A673 (cell line): Measurements from ENCODE around the gene SUPT5H. TPM values are rescaled to one million over a fixed set of nuclear protein-coding genes. Genes with fewer than 3 reads are reported as not detected.

ENCODE experiments used
- BruUV-seq: library from RNA; stranded (reverse); fragments of 400-500 nt; replicated peaks from 2 replicates; lab custom pipeline; 2021; lab: Mats Ljungman, UMichigan
- CTCF ChIA-PET: fragments of 300-600 bp; sonication (Branson Sonifier 250); formaldehyde crosslinking; loops from one replicate; lab custom pipeline; 2022; ENCODE audit warnings: antibody characterized with exemption; lab: Charles Lee
- POLR2A ChIA-PET: fragments of 300-600 bp; sonication (Branson Sonifier 250); formaldehyde crosslinking; loops from one replicate; lab custom pipeline; 2022; ENCODE audit warnings: antibody characterized with exemption; ENCODE audit not compliant: low non-redundant PET; lab: Charles Lee
- DNase-seq: peaks from one replicate; pipeline ENCODE4 v3.0.0-alpha.2; 2015; ENCODE audit warnings: low spot score
- H3K27ac ChIP-seq: fragments of 200-600 bp; sonication (generic); 2 replicates; pipeline ENCODE4 v1.5.1; 2016; ENCODE audit warnings: mixed run types, low read depth, mild to moderate bottlenecking, mixed read lengths, antibody characterized with exemption, low read length; ENCODE audit not compliant: poor library complexity, severe bottlenecking
- H3K27me3 ChIP-seq: fragments of 200-600 bp; sonication (generic); replicated peaks from 2 replicates; pipeline ENCODE4 v1.6.1; 2017; ENCODE audit warnings: mixed run types, low read depth, mild to moderate bottlenecking, mixed read lengths, antibody characterized with exemption, low read length; ENCODE audit not compliant: insufficient read depth, poor library complexity
- H3K36me3 ChIP-seq: fragments of 200-600 bp; sonication (generic); 2 replicates; pipeline ENCODE4 v1.6.1; 2016; ENCODE audit warnings: mixed run types, mild to moderate bottlenecking, mixed read lengths, antibody characterized with exemption, low read length; ENCODE audit not compliant: insufficient read depth, poor library complexity, severe bottlenecking
- H3K4me1 ChIP-seq: fragments of 200-600 bp; sonication (generic); 2 replicates; pipeline ENCODE4 v1.6.1; 2017; ENCODE audit warnings: mixed run types, mild to moderate bottlenecking, mixed read lengths, antibody characterized with exemption, low read length; ENCODE audit not compliant: insufficient read depth, poor library complexity, severe bottlenecking
- H3K4me3 ChIP-seq: fragments of 200-600 bp; sonication (generic); 2 replicates; pipeline ENCODE4 v1.5.1; 2016; ENCODE audit warnings: low read depth, mixed run types, mild to moderate bottlenecking, mixed read lengths, low read length; ENCODE audit not compliant: poor library complexity, severe bottlenecking
- H3K9me3 ChIP-seq: fragments of 200-600 bp; sonication (generic); 2 replicates; pipeline ENCODE4 v1.6.1; 2016; ENCODE audit warnings: mixed run types, low read depth, mild to moderate bottlenecking, mixed read lengths, antibody characterized with exemption, low read length; ENCODE audit not compliant: poor library complexity, severe bottlenecking
- EZH2 ChIP-seq: fragments of 200-600 bp; sonication (generic); IDR thresholded peaks from 2 replicates; pipeline ENCODE4 v1.6.1; 2017; ENCODE audit warnings: borderline replicate concordance, low read depth, mild to moderate bottlenecking, mixed read lengths, antibody characterized with exemption, low read length; ENCODE audit not compliant: poor library complexity, severe bottlenecking
- intact Hi-C: fragments of 100-400 bp; cut with micrococcal nuclease; formaldehyde crosslinking; loops from one replicate; pipeline ENCODE4 v1.10.0; 2022; ENCODE audit not compliant: unreplicated experiment
- total RNA-seq: library from RNA; stranded (reverse); gene quantifications from 2 replicates; pipeline ENCODE4 v1.2.3, GENCODE V29; 2021
- TF ChIP-seq, protein P1 (sequence below): fragments of 300-800, 200-600 bp; sonication (generic); conservative IDR thresholded peaks from 2 replicates; pipeline ENCODE4 v1.5.1; 2017; ENCODE audit warnings: low read depth, mild to moderate bottlenecking, antibody characterized with exemption, low read length, moderate library complexity, mixed read lengths

Gene SUPT5H
- total RNA-seq, 1 experiment from 2014 or later: 169 TPM

DNA sequence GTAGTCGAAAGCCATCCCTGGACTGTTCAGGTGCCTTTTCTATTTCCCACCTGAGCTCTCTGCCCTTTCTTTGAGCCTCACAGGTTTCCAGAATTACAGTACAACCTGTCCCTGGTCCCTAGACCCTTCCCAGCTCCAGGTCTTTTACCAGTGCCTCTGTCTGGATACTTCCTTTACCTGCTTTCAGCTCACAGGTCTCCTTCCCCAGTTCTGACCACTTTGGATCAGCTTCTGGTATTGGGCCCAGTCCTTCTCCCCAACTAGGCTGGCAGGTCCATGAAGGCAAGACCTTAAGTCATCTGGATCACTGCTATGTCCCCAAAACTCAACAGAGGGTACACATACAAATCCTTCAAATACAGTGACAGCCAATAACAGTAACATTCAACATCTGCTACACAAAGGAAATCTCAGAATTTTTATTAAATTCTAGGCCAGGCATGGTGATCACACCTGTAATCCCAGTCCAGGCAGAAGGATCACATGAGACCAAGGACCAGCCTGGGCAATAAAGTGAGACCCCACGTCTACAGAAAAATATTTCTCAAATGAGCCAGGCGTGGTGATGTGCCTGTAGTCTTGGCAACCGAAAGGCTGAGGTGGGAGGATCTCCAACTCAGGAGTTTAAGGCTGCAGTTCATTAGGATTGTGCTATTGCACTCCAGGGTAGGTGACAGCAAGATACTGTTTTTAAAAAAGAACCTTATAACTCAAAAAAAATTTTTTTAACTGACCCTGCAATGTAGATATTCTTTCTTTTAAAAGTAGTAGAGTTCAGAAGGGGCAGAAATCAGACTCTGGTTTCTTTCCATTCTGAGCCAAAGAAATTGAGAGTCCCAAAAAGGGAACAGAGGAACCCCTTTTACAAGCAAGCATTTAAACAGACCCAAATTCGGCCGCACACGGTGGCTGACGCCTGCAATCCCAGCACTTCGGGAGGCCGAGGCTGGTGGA lies 11.0 kb upstream of the SUPT5H start:
- no peaks in the 10 kb centered on the region for H3K9me3 ChIP-seq
- H3K4me1 ChIP-seq: peaks cover 12% of the 10 kb centered on the region
- BruUV-seq: no TSS peak
- H3K27ac ChIP-seq: peak overlapping the region; percentile 97
- ChIA-PET CTCF (no interaction called here), POLR2A (interaction anchor here (1.6 kb wide), 1 partner anchor 11 kb away, joined by 9 read pairs; the partner anchor contains the start of gene SUPT5H)
- no peaks in the 10 kb centered on the region for H3K27me3 ChIP-seq
- intact Hi-C loops: no loop called here
- no peak for DNase-seq
- H3K36me3 ChIP-seq: peaks cover 34% of the 10 kb centered on the region
- peak overlapping the region; percentile 100 for H3K4me3 ChIP-seq
- TF ChIP-seq, protein P1, sequence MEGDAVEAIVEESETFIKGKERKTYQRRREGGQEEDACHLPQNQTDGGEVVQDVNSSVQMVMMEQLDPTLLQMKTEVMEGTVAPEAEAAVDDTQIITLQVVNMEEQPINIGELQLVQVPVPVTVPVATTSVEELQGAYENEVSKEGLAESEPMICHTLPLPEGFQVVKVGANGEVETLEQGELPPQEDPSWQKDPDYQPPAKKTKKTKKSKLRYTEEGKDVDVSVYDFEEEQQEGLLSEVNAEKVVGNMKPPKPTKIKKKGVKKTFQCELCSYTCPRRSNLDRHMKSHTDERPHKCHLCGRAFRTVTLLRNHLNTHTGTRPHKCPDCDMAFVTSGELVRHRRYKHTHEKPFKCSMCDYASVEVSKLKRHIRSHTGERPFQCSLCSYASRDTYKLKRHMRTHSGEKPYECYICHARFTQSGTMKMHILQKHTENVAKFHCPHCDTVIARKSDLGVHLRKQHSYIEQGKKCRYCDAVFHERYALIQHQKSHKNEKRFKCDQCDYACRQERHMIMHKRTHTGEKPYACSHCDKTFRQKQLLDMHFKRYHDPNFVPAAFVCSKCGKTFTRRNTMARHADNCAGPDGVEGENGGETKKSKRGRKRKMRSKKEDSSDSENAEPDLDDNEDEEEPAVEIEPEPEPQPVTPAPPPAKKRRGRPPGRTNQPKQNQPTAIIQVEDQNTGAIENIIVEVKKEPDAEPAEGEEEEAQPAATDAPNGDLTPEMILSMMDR: no peak
- TF ChIP-seq EZH2: no peak

- POLR2A ChIA-PET: interaction anchor here (0.6 to 1.6 kb wide), 12 partner anchors 9 to 1153 kb away, joined by 3 to 10 read pairs (median 6); partner anchors contain the start of genes MED29, PAF1 and SUPT5H
- CTCF ChIA-PET: interaction anchor here (0.5 to 0.8 kb wide), 3 partner anchors 21 to 94 kb away, joined by 3 to 6 read pairs (median 4); partner anchors contain the start of genes PLEKHG2 and SAMD4B
- intact Hi-C loops: no loop called here
- no TSS peak for BruUV-seq
- Histone ChIP-seq H3K27me3 (no peaks in the 10 kb centered on the region), H3K9me3 (no peaks in the 10 kb centered on the region), H3K27ac (peak within 1 kb of the TSS; percentile 97), H3K4me3 (peak within 1 kb of the TSS; percentile 100), H3K4me1 (peaks cover 12% of the 10 kb centered on the region), H3K36me3 (peaks cover 34% of the 10 kb centered on the region)
- TF ChIP-seq, protein P1: no peak
- TF ChIP-seq EZH2: no peak
- DNase-seq: peak; percentile 99
These were observed 9.7 kb upstream of the SUPT5H start, which contains the start of gene RPS16 for GRCh38 chr19:39435499-39436349. Gene RPS16, minus strand, starts transcription at chr19:39435949. Its CDS starts 54 bp downstream, at chr19:39435895.

GRCh38 chr19:39436350-39436716 lies 9.0 kb upstream of the SUPT5H start:
- H3K27me3 ChIP-seq: no peaks in the 10 kb centered on the region
- H3K27ac ChIP-seq: peak overlapping the region; percentile 97
- no peak for TF ChIP-seq EZH2
- TF ChIP-seq, protein P1: no peak
- ChIA-PET CTCF (interaction anchor here (0.5 to 0.8 kb wide), 2 partner anchors 24 to 94 kb away, joined by 4 to 6 read pairs; partner anchors contain the start of genes PLEKHG2 and SAMD4B), POLR2A (interaction anchor here (0.6 to 1.6 kb wide), 12 partner anchors 9 to 1152 kb away, joined by 3 to 10 read pairs (median 6); partner anchors contain the start of genes MED29, PAF1 and SUPT5H)
- intact Hi-C loops: no loop called here
- peaks cover 12% of the 10 kb centered on the region for H3K4me1 ChIP-seq
- TSS peak; percentile 99 for BruUV-seq
- H3K9me3 ChIP-seq: no peaks in the 10 kb centered on the region
- H3K4me3 ChIP-seq: peak overlapping the region; percentile 100
- H3K36me3 ChIP-seq: peaks cover 32% of the 10 kb centered on the region
- no peak for DNase-seq
